Mammary epithelial cell (primary cell): ENCODE measurements around the gene CEBPE.

Experiments
- EZH2 ChIP-seq: IDR thresholded peaks from 2 replicates; pipeline ENCODE4 v1.6.1; 2012; ENCODE audit warnings: low read length, inconsistent platforms, borderline replicate concordance
- TF ChIP-seq, protein P1 (sequence below), 2 donors: IDR thresholded peaks in 1 of 2; conservative IDR thresholded peaks in 1 of 2; 2 replicates each; pipeline ENCODE4 v1.5.1; 2011 to 2012; ENCODE audit warnings: inconsistent platforms in 2 of 2, low read length in 2 of 2, mild to moderate bottlenecking in 2 of 2, control low read depth in 1 of 2, low read depth in 1 of 2; ENCODE audit not compliant: insufficient read depth in 1 of 2; ENCODE audit errors: extremely low read depth in 1 of 2

DNA sequence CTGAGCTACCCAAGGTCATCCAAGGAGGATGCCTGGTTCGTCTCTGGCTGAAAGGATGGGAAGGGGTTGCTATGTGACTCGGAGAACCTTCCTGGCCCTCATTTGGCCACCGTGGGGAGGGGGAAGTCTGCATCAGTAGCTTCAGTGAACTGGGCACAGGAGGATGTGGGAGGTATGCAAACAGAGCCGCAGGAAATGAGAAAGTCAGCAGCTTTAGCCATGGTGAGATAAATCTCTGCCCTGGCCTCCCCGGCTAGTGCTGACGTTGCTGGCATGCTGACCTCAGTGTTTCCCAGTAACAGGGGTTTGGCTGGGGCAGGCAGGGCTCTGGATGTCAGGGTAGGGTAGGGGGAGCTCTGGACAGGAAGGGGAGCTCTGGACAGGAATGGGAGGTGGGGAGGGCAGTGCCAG lies 2.3 kb upstream of the CEBPE start:
- TF ChIP-seq, protein P1, sequence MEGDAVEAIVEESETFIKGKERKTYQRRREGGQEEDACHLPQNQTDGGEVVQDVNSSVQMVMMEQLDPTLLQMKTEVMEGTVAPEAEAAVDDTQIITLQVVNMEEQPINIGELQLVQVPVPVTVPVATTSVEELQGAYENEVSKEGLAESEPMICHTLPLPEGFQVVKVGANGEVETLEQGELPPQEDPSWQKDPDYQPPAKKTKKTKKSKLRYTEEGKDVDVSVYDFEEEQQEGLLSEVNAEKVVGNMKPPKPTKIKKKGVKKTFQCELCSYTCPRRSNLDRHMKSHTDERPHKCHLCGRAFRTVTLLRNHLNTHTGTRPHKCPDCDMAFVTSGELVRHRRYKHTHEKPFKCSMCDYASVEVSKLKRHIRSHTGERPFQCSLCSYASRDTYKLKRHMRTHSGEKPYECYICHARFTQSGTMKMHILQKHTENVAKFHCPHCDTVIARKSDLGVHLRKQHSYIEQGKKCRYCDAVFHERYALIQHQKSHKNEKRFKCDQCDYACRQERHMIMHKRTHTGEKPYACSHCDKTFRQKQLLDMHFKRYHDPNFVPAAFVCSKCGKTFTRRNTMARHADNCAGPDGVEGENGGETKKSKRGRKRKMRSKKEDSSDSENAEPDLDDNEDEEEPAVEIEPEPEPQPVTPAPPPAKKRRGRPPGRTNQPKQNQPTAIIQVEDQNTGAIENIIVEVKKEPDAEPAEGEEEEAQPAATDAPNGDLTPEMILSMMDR (conservative IDR thresholded peaks at IDR 0.05 in 1 of 2, IDR thresholded peaks at IDR 0.05 in 1 of 2; ENCODE audit: extremely low read depth in 1 of 2, insufficient read depth in 1 of 2, low read depth in 1 of 2, low read length in 2 of 2): no peak
- TF ChIP-seq EZH2: no peak
